Stimulated activated naive CD8-positive, alpha-beta T cell treated with anti-CD3 and anti-CD28 coated beads, Interleukin-15, Interleukin-2, amounts not matched to agents 100 ng/mL and 50 ng/mL, for 24 hours (primary cell): ENCODE results near the gene UBQLNL.

Source experiments
- H3K27ac Mint-ChIP-seq: one replicate; pipeline ENCODE4 v1.8.0; 2021; ENCODE audit warnings: mild to moderate bottlenecking, mixed read lengths
- H3K27me3 Mint-ChIP-seq: one replicate; pipeline ENCODE4 v1.8.0; 2021; ENCODE audit warnings: mixed read lengths
- H3K36me3 Mint-ChIP-seq: one replicate; pipeline ENCODE4 v1.8.0; 2021; ENCODE audit warnings: low read depth, mixed read lengths
- H3K4me1 Mint-ChIP-seq: one replicate; pipeline ENCODE4 v1.8.0; 2021; ENCODE audit warnings: low read depth, mixed read lengths
- H3K4me3 Mint-ChIP-seq: one replicate; pipeline ENCODE4 v1.8.0; 2021; ENCODE audit warnings: mild to moderate bottlenecking, mixed read lengths
- H3K9me3 Mint-ChIP-seq: one replicate; pipeline ENCODE4 v1.8.0; 2021; ENCODE audit warnings: mixed read lengths

The UBQLNL gene

GRCh38 chr11:5486421-5486820 is 30.1 kb downstream of the UBQLNL start:
- H3K4me1 Mint-ChIP-seq, result peaks cover 8% of the 10 kb centered on the region
- no peak overlapping the region for H3K4me3 Mint-ChIP-seq
- H3K9me3 Mint-ChIP-seq, result no peaks in the 10 kb centered on the region
- H3K36me3 Mint-ChIP-seq, result no peaks in the 10 kb centered on the region
- no peak overlapping the region for H3K27ac Mint-ChIP-seq
- H3K27me3 Mint-ChIP-seq, result peaks cover 4% of the 10 kb centered on the region

- H3K9me3 Mint-ChIP-seq, result no peaks in the 10 kb centered on the region
- no peak overlapping the region for H3K4me3 Mint-ChIP-seq
- no peak overlapping the region for H3K27ac Mint-ChIP-seq
- H3K27me3 Mint-ChIP-seq, result peaks cover 4% of the 10 kb centered on the region
- peaks cover 8% of the 10 kb centered on the region for H3K4me1 Mint-ChIP-seq
- no peaks in the 10 kb centered on the region for H3K36me3 Mint-ChIP-seq
Measured at GRCh38 chr11:5486003-5486402, 30.5 kb downstream of the UBQLNL start.

GRCh38 chr11:5476186-5476819 is 40.2 kb downstream of the UBQLNL start:
- peaks cover 17% of the 10 kb centered on the region for H3K27me3 Mint-ChIP-seq
- H3K36me3 Mint-ChIP-seq, result no peaks in the 10 kb centered on the region
- H3K27ac Mint-ChIP-seq, result no peak overlapping the region
- no peaks in the 10 kb centered on the region for H3K9me3 Mint-ChIP-seq
- H3K4me1 Mint-ChIP-seq, result no peaks in the 10 kb centered on the region
- no peak overlapping the region for H3K4me3 Mint-ChIP-seq

DNA sequence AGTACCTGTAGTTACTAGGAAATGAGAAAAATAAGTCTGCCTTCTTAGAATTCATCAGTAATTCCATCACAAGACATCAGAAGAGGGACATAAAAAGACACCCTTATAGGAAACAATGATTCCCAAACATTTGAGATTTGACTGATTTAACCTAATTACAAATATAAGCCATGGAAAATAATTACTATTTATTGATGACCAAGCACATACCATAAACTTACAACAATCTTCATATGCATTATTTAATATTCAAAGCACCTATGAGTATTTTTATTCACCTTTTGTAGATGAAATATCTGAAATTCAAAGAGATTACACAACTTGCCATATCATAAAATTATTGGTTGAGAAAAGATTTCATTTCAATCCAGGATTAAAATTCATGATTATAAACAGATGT is 42.6 kb downstream of the UBQLNL start:
- Mint-ChIP-seq H3K27ac (no peak overlapping the region), H3K4me1 (no peaks in the 10 kb centered on the region), H3K36me3 (no peaks in the 10 kb centered on the region), H3K9me3 (no peaks in the 10 kb centered on the region), H3K4me3 (no peak overlapping the region), H3K27me3 (peaks cover 20% of the 10 kb centered on the region)

DNA sequence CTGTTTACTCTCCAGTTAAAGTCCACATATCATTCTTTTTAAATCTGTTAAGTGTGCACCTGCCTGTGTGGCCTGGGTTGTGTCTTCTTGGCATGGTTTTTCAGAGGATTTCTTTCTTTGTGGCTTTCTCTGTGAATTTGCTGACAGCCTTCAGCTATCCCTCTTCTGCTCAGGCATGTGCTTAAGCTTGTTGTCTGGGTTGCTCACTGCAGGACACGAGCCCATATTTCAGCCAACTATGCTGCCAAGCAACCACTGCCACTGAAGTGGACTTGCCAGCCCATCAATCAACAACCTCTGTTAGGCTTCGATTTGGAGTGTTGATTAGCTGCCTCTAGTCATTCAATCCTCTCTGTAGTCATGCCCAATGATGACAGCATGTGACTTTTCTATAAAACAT is 49.0 kb downstream of the UBQLNL start:
- Mint-ChIP-seq H3K27me3 (peaks cover 16% of the 10 kb centered on the region), H3K4me1 (no peaks in the 10 kb centered on the region), H3K36me3 (no peaks in the 10 kb centered on the region), H3K4me3 (no peak overlapping the region), H3K9me3 (no peaks in the 10 kb centered on the region), H3K27ac (no peak overlapping the region)
